Stimulated activated naive CD8-positive, alpha-beta T cell treated with anti-CD3 and anti-CD28 coated beads, Interleukin-15, Interleukin-2, amounts not matched to agents 100 U/mL and 50 U/mL, for 24 hours (primary cell): ENCODE results near the gene RANBP9.

Experiments used
- ATAC-seq: fragments of 150-1000 bp; cut with Tn5 transposase; one replicate; pipeline ENCODE4 v1.10.0; 2021
- DNase-seq: peaks from one replicate; pipeline ENCODE4 v3.0.0; 2021

Gene RANBP9

GRCh38 chr6:13648850-13649249 lies 62.8 kb downstream of the RANBP9 start:
- DNase-seq (no peak), ATAC-seq (no peak)

- DNase-seq (no peak), ATAC-seq (no peak)
Observed at GRCh38 chr6:13643125-13643524, 68.5 kb downstream of the RANBP9 start.

GRCh38 chr6:13641315-13641714 lies 70.3 kb downstream of the RANBP9 start:
- DNase-seq (no peak), ATAC-seq (no peak)

- DNase-seq (no peak), ATAC-seq (no peak)
Observed at GRCh38 chr6:13638626-13639025, 73.0 kb downstream of the RANBP9 start.

- ATAC-seq (no peak), DNase-seq (no peak)
Observed at GRCh38 chr6:13638014-13638413, 73.6 kb downstream of the RANBP9 start.

- DNase-seq (no peak), ATAC-seq (no peak)
Observed at GRCh38 chr6:13635948-13636658, 75.5 kb downstream of the RANBP9 start.

DNA sequence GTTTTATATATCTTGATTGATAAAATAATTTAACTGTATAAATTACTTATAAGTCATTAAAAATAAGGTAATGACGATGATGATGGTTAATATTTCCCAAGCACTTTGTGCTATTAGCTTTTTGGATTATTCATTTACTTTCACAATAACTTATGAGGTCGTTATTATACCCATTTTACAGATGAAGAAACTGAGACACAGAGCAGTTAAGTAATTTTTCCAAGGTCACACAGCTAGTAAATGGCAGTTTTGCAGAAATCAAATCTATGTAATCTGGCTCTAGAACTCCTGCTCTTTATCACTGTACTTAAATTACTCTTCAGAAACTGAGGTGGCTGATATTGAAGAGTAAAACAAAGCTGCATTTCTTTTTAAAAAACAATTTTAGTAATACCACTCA lies 78.3 kb downstream of the RANBP9 start:
- DNase-seq = no peak
- ATAC-seq = no peak

DNA sequence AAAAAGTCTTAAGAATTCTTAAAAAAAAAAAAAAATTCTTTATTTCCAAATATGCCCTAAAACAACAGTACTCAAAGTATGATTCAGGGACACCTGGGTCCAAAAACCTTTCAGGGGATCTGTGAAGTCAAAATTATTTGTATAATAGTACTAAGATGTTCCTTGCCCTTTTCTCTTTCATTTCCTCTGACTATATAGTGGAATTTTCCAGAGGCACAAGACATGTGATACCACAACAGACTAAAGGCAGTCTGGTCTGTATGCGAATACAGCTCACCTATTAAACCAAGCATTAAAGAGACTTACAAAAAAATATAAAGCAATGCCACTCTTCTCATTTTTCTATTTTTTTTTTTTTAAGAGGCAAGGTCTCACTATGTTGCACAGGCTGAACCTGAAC lies 81.1 kb downstream of the RANBP9 start:
- ATAC-seq = peak; percentile 94
- no peak for DNase-seq

- no peak for DNase-seq
- no peak for ATAC-seq
Observed at GRCh38 chr6:13629459-13630116, 82.0 kb downstream of the RANBP9 start.

- DNase-seq = no peak
Observed at GRCh38 chr6:13624871-13625288, 86.8 kb downstream of the RANBP9 start.

DNA sequence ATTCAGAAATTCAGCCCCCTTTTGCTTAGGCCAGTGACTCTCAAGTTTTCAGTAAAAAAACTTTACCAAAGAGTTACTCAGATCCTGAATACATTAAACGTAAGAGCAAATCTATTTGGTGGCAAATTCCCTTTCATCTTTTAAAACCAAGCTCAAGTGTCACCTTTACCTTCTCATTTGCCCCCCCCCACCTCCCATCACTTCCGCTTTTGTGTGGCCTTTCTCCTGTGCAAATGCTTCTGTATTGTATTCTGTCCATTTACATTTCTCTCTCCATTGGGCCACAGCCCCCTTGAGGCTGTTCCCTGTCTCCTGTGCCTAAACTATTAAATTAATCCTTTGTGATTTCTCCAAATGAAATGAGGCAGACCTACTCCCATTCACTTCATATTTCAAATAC lies 94.6 kb downstream of the RANBP9 start:
- ATAC-seq (no peak), DNase-seq (no peak)

More at GRCh38 chr6:13624871-13625288, 86.8 kb downstream of the RANBP9 start:
- ATAC-seq = peak; percentile 81

DNA sequence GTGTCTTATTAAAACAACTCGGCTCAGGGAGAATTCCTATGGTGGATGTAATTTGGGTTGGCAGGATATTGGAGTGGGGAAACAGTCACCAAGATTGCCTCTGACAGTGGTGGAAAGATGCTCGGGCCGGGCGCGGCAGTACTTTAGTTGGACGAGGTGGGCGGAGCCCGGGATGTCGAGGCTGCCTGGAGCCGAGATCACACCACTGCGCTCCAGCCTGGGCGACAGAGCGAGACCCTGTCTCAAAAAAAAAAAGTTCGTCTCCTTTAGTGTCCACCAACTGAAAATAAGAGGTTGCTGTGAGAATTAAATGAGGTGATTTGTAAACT lies 95.9 kb downstream of the RANBP9 start:
- ATAC-seq (peak; percentile 19), DNase-seq (peak; percentile 62)

DNA sequence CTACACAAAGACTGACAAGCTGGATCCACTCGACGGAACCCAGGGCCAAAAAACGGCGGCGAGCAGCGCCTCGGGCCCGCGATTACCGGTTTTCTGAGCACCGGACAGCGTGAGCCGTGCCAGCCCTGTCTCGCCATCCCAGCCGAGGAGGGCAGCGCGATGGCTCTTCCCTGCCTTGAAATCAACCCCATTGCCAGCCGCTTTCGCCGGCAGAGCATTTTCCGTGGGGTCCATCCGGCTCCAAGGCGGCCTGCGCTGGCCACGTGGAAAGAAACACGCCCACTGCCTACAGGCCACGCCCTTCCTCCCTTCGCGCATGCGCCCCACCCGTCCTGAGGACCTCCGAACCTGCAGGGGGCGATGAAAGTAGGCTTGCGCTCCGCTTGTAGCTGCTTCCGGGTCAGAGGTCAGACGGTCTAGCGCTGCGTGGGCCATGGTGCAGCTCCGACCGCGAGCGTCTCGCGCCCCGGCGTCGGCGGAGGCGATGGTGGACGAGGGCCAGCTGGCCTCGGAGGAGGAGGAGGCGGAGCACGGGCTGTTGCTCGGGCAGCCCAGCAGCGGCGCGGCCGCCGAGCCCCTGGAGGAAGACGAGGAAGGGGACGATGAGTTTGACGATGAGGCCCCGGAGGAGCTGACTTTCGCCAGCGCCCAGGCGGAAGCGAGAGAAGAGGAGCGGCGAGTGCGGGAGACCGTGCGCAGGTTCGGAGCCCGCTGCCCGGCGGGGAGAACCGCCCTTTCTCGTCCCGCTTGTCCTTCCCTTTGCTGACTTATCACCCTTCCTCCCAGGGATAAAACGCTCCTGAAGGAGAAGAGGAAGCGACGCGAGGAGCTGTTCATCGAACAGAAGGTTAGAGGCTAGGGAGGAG lies 96.5 kb downstream of the RANBP9 start, which contains the start of gene NOL7:
NOL7 (plus strand) TSS at position 410 of the 866 bp plus-strand sequence; CDS start at position 434, 24 bp downstream.
- ATAC-seq (peak; percentile 94), DNase-seq (peak; percentile 99)

- peak; percentile 50 for DNase-seq
Observed at GRCh38 chr6:13614126-13614925, 97.3 kb downstream of the RANBP9 start.

DNA sequence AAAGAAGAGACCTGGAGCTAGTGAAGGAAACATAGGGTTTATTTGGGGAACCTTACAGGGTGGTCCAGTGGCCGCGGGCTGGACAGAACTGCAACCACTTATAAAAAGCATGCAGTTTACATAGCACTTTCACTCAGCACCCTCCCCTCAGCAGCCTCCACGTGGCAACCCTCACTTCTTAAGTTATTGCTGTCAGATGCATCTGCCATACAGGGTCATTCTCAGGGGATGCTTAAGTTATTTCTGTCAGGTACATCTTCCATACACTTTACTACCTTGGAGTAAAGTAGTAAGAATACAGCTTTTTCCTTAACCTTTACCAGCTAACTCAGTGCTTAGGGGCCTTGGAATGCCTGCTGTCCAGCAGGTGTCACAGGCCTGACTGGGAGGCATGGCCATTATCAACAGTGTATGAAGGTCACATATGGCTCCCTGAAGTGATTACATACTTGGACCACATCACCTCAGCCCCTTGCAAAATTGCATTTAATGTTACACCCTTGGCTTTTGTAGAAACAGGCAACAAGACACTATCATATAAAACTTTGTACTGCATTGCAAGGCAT lies 98.5 kb downstream of the RANBP9 start:
- no peak for DNase-seq
- no peak for ATAC-seq

More at GRCh38 chr6:13614126-13614925, 97.3 kb downstream of the RANBP9 start:
- peak; percentile 22 for ATAC-seq

DNA sequence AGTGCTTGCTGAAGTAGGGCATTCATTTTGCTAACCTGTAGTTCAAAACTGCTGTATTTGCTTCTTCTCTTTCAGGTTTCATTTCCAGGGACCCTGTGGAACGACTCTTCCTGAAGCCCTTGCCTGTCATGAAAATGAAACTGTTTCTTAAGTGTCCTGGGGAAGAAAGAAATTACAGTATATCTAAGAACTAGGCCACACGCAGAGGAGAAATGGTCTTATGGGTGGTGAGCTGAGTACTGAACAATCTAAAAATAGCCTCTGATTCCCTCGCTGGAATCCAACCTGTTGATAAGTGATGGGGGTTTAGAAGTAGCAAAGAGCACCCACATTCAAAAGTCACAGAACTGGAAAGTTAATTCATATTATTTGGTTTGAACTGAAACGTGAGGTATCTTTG lies 99.9 kb downstream of the RANBP9 start:
- ATAC-seq (no peak), DNase-seq (no peak)

DNA sequence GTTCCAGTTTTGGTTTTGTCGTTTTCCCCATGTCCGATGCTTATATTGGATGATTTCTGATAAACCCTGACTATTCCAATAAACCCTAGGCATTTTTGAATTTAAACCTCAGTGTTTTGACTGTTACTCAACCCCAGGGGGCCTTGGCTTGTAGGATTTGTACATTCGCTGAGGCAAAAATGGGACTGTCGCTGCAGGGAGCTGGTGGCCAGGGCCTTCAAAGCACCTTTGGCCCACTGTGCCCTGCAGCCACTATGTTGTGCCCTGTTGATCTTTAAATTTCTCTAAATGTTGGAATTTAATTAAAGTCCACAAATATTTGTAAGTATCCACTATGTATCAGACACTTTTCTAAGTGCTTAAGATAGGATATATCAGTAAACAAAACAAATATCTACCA lies 106.0 kb downstream of the RANBP9 start:
- DNase-seq (no peak), ATAC-seq (no peak)

GRCh38 chr6:13604546-13605416 lies 106.9 kb downstream of the RANBP9 start:
- ATAC-seq = peak; percentile 14
- DNase-seq = no peak

- ATAC-seq = no peak
- DNase-seq = no peak
Observed at GRCh38 chr6:13604135-13604534, 107.5 kb downstream of the RANBP9 start.

GRCh38 chr6:13600036-13600435 lies 111.6 kb downstream of the RANBP9 start:
- ATAC-seq = no peak
- no peak for DNase-seq

DNA sequence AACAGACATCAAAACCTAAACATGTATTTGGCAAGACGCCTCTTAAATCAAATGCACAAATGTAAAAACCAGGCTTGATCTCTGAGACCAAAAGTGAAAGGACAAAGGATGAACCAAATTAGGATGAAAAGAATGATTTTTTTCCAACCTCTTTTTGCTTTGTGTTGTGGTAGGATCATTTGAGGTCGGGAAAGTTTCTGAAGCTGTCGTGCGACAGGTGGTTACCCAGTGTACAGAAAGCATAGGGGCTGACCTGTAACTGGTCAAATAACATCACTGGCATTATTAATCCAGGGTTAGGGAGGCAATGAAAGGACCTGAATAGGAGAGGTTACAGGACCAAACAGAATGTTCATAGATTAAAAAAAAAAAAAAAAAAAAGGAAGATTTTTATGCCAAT lies 114.6 kb downstream of the RANBP9 start:
- no peak for DNase-seq
- ATAC-seq = no peak
